Colonic mucosa (tissue), 4 donors: ENCODE results near the gene NTRK3. TPM values are rescaled to one million over a fixed set of nuclear protein-coding genes. Genes with fewer than 3 reads are reported as not detected.

Experiments used
- DNase-seq: peaks from one replicate; pipeline ENCODE4 v3.0.0-alpha.2; 2020
- H3K27ac ChIP-seq: fragments of 200-600 bp; one replicate; pipeline ENCODE4 v1.8.0; 2021
- H3K27me3 ChIP-seq: fragments of 200-600 bp; one replicate; pipeline ENCODE4 v1.8.0; 2021
- H3K36me3 ChIP-seq: fragments of 200-600 bp; one replicate; pipeline ENCODE4 v1.8.0; 2021
- H3K4me1 ChIP-seq: fragments of 200-600 bp; one replicate; pipeline ENCODE4 v1.8.0; 2021; ENCODE audit warnings: mild to moderate bottlenecking
- H3K4me3 ChIP-seq: fragments of 200-600 bp; one replicate; pipeline ENCODE4 v1.8.0; 2021
- H3K9ac ChIP-seq, 2 donors: one replicate each; pipeline ENCODE4 v1.7.0; 2013; ENCODE audit warnings: control low read depth in 2 of 2, low read depth in 2 of 2, low read length in 2 of 2
- H3K9me3 ChIP-seq: fragments of 200-600 bp; one replicate; pipeline ENCODE4 v1.8.0; 2021
- CTCF ChIP-seq: fragments of 200-600 bp; IDR thresholded peaks from one replicate; pipeline ENCODE4 v1.8.0; 2022; ENCODE audit warnings: antibody characterized with exemption, mild to moderate bottlenecking
- intact Hi-C: fragments of 100-400 bp; cut with DNase I; formaldehyde crosslinking; loops from one replicate; pipeline ENCODE4 v1.14.1; 2022
- total RNA-seq, 2 donors: library from RNA; stranded (reverse); fragmentation: NEBNext Ultra II Directional in 1 of 2; extraction: Animal tissue kit (Norgen Biotek cat#: 25700) in 1 of 2; gene quantifications; one replicate each; pipeline ENCODE4 v1.2.1, GENCODE V29; 2021
- donor health status: healthy.
- donor health status: DM: no; HTN: no; CAD: no.
- donor health status: DM: no; HTN: no; CAD: no.

NTRK3 gene
- total RNA-seq, 2 donors from 2014 or later = 1.2 to 1.5 TPM

DNA sequence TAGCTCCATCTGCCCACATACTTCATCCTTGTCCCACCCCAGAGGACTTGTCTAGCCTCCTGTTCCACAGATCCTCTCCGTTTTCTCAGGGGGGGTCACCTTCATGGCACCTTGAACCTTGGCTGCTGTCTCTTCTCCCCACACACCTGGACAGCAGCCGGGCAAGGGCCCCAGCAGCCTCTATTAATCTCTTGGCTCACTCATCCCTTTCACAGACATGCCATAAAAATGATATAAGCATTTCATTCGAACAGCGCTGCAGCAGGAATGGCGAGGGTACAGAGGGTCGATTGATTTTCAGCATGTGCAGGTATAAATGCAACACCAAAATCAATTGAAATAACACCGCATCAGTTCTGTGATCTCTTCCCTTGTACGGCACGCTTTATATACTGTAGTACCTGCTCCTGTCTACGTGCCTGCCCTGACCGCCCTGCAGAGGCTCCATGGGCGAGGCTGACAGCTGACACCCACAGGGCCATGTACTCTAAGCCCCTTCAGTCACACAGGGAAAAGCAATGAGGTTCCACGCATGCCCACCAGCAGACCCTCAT, 209.9 kb downstream of the NTRK3 start:
- H3K4me1 ChIP-seq = no peaks in the 10 kb centered on the region
- intact Hi-C loops = no loop called here
- H3K36me3 ChIP-seq = no peaks in the 10 kb centered on the region
- no peak overlapping the region for H3K9ac ChIP-seq
- DNase-seq = no peak
- no peak for TF ChIP-seq CTCF
- H3K9me3 ChIP-seq = no peaks in the 10 kb centered on the region
- H3K27me3 ChIP-seq = no peaks in the 10 kb centered on the region
- H3K27ac ChIP-seq = no peak overlapping the region
- H3K4me3 ChIP-seq = no peak overlapping the region

DNA sequence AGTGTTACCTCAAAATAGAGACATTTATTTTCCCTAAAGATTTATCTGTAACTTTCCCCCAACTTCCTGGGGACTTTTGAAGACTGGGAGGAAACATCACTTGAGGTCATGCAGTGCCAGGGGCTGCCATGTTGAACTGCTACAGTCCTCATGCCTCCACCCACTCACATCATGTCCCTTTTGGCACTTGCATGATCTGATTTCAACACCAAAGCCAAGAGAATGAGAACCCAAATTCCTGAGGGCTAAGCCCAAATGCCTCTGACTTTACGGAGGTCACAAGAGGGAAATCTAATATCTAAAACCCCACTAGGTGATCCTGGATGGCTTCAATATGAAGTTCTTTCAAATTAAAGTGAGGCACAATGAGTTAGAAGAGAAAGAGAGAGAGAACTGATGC, 213.1 kb downstream of the NTRK3 start:
- Histone ChIP-seq H3K4me1 (no peaks in the 10 kb centered on the region), H3K4me3 (no peak overlapping the region), H3K9ac (no peak overlapping the region), H3K36me3 (no peaks in the 10 kb centered on the region), H3K9me3 (no peaks in the 10 kb centered on the region), H3K27ac (no peak overlapping the region), H3K27me3 (no peaks in the 10 kb centered on the region)
- DNase-seq = no peak
- intact Hi-C loops = no loop called here
- TF ChIP-seq CTCF = no peak

GRCh38 chr15:88042047-88042446, 214.5 kb downstream of the NTRK3 start:
- no peak overlapping the region for H3K9ac ChIP-seq
- intact Hi-C loops = no loop called here
- TF ChIP-seq CTCF = no peak
- no peaks in the 10 kb centered on the region for H3K9me3 ChIP-seq
- DNase-seq = no peak
- H3K27me3 ChIP-seq = no peaks in the 10 kb centered on the region
- H3K36me3 ChIP-seq = no peaks in the 10 kb centered on the region
- no peaks in the 10 kb centered on the region for H3K4me1 ChIP-seq
- no peak overlapping the region for H3K4me3 ChIP-seq
- no peak overlapping the region for H3K27ac ChIP-seq

GRCh38 chr15:88040516-88040915, 216.0 kb downstream of the NTRK3 start:
- Histone ChIP-seq H3K9me3 (no peaks in the 10 kb centered on the region), H3K9ac (no peak overlapping the region), H3K4me3 (no peak overlapping the region), H3K27me3 (no peaks in the 10 kb centered on the region), H3K27ac (no peak overlapping the region), H3K36me3 (no peaks in the 10 kb centered on the region), H3K4me1 (no peaks in the 10 kb centered on the region)
- no peak for DNase-seq
- no peak for TF ChIP-seq CTCF
- intact Hi-C loops = no loop called here

DNA sequence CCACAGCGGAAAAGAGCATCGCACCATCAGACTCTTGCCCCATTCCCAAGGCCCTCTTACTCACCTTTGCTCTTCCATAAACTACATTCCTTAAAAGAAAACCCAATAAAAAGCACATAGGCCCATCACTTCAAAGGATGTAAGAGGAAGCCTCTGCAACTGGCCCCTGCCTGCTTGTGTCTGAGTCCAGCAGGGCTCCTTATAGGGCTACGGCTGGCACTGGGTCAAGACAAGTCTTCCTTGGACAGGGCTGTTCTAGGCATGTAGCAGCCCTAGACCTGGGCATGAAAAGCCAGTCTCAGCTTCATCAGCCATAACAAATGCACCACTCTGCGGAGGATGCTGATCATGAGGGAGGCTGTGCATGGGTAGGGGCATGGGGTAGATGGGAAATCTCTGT, 218.3 kb downstream of the NTRK3 start:
- no peak for TF ChIP-seq CTCF
- H3K27me3 ChIP-seq = no peaks in the 10 kb centered on the region
- no peaks in the 10 kb centered on the region for H3K36me3 ChIP-seq
- intact Hi-C loops = no loop called here
- H3K4me3 ChIP-seq = no peak overlapping the region
- DNase-seq = no peak
- no peaks in the 10 kb centered on the region for H3K4me1 ChIP-seq
- no peaks in the 10 kb centered on the region for H3K9me3 ChIP-seq
- H3K9ac ChIP-seq = no peak overlapping the region
- no peak overlapping the region for H3K27ac ChIP-seq
